ENCODE measurements around the gene RPL38.

Gene RPL38

DNA sequence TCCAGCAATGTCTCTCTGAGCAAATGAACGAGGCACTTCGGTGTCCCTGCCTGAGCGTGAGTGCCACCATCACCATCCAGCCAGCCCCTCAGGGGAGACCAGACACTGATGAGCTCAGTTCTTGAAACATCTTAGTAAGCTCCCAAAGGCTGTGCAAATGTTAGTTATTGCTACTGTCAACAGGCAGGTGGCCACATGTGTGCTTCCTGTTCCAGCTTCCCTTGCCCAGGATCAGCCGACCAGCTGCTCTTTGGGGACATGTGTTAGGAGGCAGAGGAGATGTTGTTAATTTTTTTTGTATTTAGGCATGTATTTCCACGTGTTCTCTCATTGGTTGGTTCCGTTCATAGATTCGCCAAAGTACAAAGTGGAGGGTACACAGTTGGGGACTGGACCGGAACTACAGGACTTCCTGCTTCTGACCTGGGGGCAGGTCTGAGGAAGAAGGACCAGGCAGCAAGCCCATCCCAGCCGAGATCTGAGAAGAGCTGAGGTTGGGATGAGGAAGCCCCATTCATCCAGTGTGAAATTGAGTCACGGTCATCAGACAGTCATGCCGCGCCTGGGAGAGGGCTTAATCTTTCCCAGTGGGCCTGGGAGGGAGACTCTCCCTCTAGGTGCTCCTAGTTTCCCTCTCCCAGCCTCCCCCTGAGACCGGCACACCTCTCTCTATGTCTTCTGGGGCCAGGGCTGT lies 13.7 kb downstream of the RPL38 start:
- no peak overlapping the region for H3K4me3 ChIP-seq (ENCODE audit: control insufficient read depth, low read depth, low read length)
- DNase-seq (ENCODE audit: low read depth) = no peak
- TF ChIP-seq, protein P1, sequence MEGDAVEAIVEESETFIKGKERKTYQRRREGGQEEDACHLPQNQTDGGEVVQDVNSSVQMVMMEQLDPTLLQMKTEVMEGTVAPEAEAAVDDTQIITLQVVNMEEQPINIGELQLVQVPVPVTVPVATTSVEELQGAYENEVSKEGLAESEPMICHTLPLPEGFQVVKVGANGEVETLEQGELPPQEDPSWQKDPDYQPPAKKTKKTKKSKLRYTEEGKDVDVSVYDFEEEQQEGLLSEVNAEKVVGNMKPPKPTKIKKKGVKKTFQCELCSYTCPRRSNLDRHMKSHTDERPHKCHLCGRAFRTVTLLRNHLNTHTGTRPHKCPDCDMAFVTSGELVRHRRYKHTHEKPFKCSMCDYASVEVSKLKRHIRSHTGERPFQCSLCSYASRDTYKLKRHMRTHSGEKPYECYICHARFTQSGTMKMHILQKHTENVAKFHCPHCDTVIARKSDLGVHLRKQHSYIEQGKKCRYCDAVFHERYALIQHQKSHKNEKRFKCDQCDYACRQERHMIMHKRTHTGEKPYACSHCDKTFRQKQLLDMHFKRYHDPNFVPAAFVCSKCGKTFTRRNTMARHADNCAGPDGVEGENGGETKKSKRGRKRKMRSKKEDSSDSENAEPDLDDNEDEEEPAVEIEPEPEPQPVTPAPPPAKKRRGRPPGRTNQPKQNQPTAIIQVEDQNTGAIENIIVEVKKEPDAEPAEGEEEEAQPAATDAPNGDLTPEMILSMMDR (conservative IDR thresholded peaks at IDR 0.05; ENCODE audit: control insufficient read depth, insufficient read depth, low read depth, low read length) = no peak

DNA sequence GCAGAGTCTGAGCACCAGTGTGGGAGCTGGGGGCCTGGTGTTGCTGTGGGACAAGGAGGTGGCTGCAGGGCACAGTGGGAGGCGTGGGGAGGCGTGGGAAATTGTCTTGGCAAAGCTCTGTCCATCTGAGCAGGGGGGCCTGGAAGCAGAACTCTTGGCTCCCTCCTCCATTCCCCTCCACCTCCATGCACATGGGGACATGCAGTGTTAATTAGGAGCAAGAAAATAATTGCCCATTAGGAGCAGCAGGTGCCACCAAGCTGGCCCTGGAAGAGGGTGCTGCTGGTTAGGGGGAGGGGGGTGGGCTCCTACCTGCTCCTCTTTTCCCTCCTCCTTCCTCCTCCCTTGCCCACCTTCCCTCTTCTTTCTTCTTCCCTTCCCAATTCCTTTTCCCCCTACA lies 14.4 kb downstream of the RPL38 start:
- TF ChIP-seq, protein P1 (conservative IDR thresholded peaks at IDR 0.05; ENCODE audit: control insufficient read depth, insufficient read depth, low read depth, low read length) = no peak
- DNase-seq (ENCODE audit: low read depth) = no peak
- H3K4me3 ChIP-seq (ENCODE audit: control insufficient read depth, low read depth, low read length) = no peak overlapping the region

DNA sequence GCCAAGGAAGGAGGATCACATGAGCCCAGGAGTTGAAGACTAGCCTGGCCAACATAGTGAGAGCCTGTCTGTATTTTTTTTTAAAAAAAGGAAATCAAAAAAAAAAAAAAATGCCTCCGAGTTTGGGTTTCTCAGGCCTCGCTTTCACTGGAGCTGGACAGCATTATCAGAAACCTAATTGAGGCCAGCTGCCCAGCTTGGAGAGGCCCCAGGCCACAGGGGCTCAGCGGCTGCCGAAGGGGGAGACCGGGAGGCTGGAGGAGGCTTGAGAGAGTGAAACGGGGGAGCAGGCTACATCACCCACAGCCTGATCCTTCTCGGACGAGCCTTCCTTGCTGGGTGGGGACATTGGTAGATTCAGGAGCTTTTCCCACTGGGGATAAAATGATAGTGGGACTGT lies 15.0 kb downstream of the RPL38 start:
- TF ChIP-seq, protein P1 (conservative IDR thresholded peaks at IDR 0.05; ENCODE audit: control insufficient read depth, insufficient read depth, low read depth, low read length) = no peak
- DNase-seq (ENCODE audit: low read depth) = no peak
- no peak overlapping the region for H3K4me3 ChIP-seq (ENCODE audit: control insufficient read depth, low read depth, low read length)

DNA sequence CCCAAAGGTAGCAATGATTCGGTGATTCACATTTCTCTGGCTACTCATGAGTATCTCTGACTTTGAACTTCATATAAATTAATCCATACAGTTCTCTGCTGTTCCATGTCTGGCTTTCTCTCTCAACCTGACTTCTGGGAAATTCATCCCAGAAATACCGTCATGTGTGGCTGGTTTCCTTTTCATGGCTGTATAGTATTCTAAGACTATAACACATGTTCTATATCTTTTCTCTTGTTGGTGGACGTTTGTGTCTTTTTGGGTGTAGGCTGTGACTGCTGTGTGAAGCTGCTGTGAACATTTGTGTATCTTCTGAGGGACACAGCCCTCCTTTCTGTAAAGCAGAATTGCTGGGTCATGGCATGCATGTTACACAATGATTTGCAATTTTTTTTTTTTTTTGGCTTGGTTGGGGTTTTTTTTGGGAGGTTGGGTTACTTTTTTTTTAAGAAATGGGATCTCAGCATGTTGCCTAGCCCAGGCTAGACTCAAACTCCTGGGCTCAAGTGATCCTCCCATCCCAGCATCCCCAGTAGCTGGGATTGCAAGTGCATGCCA lies 16.2 kb downstream of the RPL38 start:
- H3K4me3 ChIP-seq (ENCODE audit: control insufficient read depth, low read depth, low read length) = no peak overlapping the region
- TF ChIP-seq, protein P1 (conservative IDR thresholded peaks at IDR 0.05; ENCODE audit: control insufficient read depth, insufficient read depth, low read depth, low read length) = no peak
- no peak for DNase-seq (ENCODE audit: low read depth)

DNA sequence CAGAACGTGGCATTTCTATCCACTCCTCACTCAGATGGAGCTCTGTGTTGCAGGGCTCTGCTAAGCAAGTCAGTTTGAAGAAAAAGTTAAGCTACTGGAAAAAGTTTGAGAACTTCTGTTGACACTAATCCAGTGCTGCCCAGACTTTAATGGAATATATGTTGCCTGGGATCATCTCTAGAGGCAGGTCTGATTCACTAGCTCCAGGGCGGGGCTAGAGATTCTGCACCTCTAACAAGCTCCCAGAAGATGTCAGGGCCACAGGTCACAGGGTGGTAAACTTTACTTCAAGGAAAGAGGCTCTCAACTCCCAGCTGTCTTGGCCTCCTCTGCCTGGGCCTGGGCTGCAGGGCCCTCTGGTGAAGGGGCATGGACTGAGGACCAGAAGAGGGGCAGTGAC lies 16.7 kb downstream of the RPL38 start:
- no peak for DNase-seq (ENCODE audit: low read depth)
- TF ChIP-seq, protein P1 (conservative IDR thresholded peaks at IDR 0.05; ENCODE audit: control insufficient read depth, insufficient read depth, low read depth, low read length) = no peak
- H3K4me3 ChIP-seq (ENCODE audit: control insufficient read depth, low read depth, low read length) = no peak overlapping the region

DNA sequence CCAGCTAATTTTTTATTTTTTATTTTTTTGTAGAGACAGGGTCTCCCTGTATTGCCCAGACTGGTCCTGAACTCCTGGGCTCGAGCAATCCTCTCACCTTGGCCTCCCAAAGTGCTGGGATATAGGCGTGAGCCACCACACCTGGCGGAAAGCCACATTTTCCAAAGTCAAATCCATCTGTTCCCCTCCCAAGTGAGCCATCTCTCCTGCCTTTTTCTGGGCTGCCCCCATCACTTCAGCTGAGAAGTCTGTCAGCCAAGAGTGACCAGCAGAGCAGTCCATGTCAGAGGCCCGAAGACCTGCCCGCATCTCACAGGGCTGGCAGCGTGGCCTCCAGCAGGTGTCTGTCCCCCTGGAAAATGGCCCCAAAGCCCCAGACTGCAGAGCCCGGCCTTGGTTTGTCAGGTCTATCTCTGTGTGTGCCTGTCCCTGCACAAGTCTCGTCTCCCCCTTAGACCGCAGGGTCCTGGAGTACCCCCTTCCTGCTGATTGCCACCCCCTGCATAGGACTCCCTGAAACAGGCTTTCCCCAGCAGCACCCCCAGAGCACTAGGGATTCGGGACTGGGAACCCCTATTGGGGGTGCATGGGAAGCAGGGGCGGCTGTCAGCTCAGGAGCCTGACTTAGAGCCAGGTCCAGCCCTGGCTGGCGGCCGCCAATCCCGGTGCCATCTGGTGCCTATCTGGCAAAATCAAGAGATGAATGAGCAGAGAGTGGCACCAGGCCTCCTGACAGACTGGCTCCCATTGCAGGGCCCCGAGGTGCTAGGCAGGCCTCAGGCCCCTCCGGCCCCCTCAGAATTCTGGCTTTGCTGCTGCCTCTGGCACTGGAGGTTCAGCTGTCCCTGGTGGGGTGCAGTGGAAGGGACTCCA lies 17.7 kb downstream of the RPL38 start:
- TF ChIP-seq, protein P1 (conservative IDR thresholded peaks at IDR 0.05; ENCODE audit: control insufficient read depth, insufficient read depth, low read depth, low read length) = no peak
- no peak overlapping the region for H3K4me3 ChIP-seq (ENCODE audit: control insufficient read depth, low read depth, low read length)

More for the DNA sequence above, 17.7 kb downstream of the RPL38 start:
- no peak for DNase-seq (ENCODE audit: low read depth)

Data from fibroblast of mammary gland (primary cell).